Progenitor cell of endocrine pancreas (in vitro differentiated cells): ENCODE results near the gene TWIST1. TPM values are rescaled to one million over a fixed set of nuclear protein-coding genes. Genes with fewer than 3 reads are reported as not detected.

Experiments
- DNase-seq: peaks from one replicate; pipeline ENCODE4 v3.0.0; 2021; ENCODE audit warnings: low spot score; ENCODE audit not compliant: unreplicated experiment
- H3K27ac Mint-ChIP-seq: 2 replicates; pipeline ENCODE4 v1.8.0; 2021; ENCODE audit warnings: mild to moderate bottlenecking, moderate library complexity, mixed read lengths
- H3K27me3 Mint-ChIP-seq: 2 replicates; pipeline ENCODE4 v1.8.0; 2021; ENCODE audit warnings: mixed read lengths
- H3K36me3 Mint-ChIP-seq: 2 replicates; pipeline ENCODE4 v1.8.0; 2022; ENCODE audit warnings: mixed read lengths; ENCODE audit not compliant: insufficient read depth
- H3K4me1 Mint-ChIP-seq: 2 replicates; pipeline ENCODE4 v1.8.0; 2021; ENCODE audit warnings: low read depth, mixed read lengths
- H3K4me3 Mint-ChIP-seq: 2 replicates; pipeline ENCODE4 v1.8.0; 2021; ENCODE audit warnings: low read depth, mild to moderate bottlenecking, moderate library complexity, mixed read lengths
- H3K9me3 Mint-ChIP-seq: 2 replicates; pipeline ENCODE4 v1.8.0; 2021; ENCODE audit warnings: low read depth, mixed read lengths
- CTCF ChIP-seq: fragments of 200-600 bp; sonication (generic); IDR thresholded peaks from one replicate; pipeline ENCODE4 v1.5.0; 2021; ENCODE audit warnings: antibody characterized with exemption, mild to moderate bottlenecking; ENCODE audit not compliant: unreplicated experiment
- total RNA-seq: library from RNA; stranded (reverse); gene quantifications from 2 replicates; pipeline ENCODE4 v1.2.1, GENCODE V29; 2021

Gene TWIST1
- total RNA-seq, 1 donor from 2014 or later = 1.8 TPM

GRCh38 chr7:19079066-19079465, 38.4 kb downstream of the TWIST1 start:
- no peaks in the 10 kb centered on the region for H3K36me3 Mint-ChIP-seq
- no peak overlapping the region for H3K27ac Mint-ChIP-seq
- H3K4me3 Mint-ChIP-seq = no peak overlapping the region
- DNase-seq = no peak
- H3K27me3 Mint-ChIP-seq = no peaks in the 10 kb centered on the region
- peaks cover 3% of the 10 kb centered on the region for H3K9me3 Mint-ChIP-seq
- H3K4me1 Mint-ChIP-seq = peaks cover 3% of the 10 kb centered on the region
- no peak for TF ChIP-seq CTCF

- Mint-ChIP-seq H3K27me3 (no peaks in the 10 kb centered on the region), H3K27ac (no peak overlapping the region), H3K36me3 (no peaks in the 10 kb centered on the region), H3K4me1 (peaks cover 1% of the 10 kb centered on the region), H3K4me3 (no peak overlapping the region), H3K9me3 (no peaks in the 10 kb centered on the region)
- TF ChIP-seq CTCF = no peak
- no peak for DNase-seq
These were observed 47.6 kb downstream of the TWIST1 start for GRCh38 chr7:19069842-19070241.

GRCh38 chr7:19066170-19066569, 51.3 kb downstream of the TWIST1 start:
- no peak for DNase-seq
- no peak for TF ChIP-seq CTCF
- Mint-ChIP-seq H3K36me3 (no peaks in the 10 kb centered on the region), H3K27ac (no peak overlapping the region), H3K27me3 (no peaks in the 10 kb centered on the region), H3K9me3 (peaks cover 4% of the 10 kb centered on the region), H3K4me3 (no peak overlapping the region), H3K4me1 (peaks cover 1% of the 10 kb centered on the region)

Other genes starting within 250 kb of the TWIST1 start
- gene FERD3L, start 27.8 kb upstream of the TWIST1 start, total RNA-seq = not detected in 2 replicates